Measurements from ENCODE around the gene BBOX1.

GRCh38 chr11:27159335-27159679, 118.7 kb downstream of the BBOX1 start:
- TF ChIP-seq GATA2 (IDR thresholded peaks at IDR 0.05; ENCODE audit: low read depth, low read length) (no peak), GATA3 (IDR thresholded peaks at IDR 0.05; ENCODE audit: low read depth, low read length) (no peak)
